ENCODE data around the gene TEN1. TPM values are rescaled to one million over a fixed set of nuclear protein-coding genes. Genes with fewer than 3 reads are reported as not detected.
A peak's percentile ranks its signal among the peaks of the same experiment; 100 is the strongest.

TEN1 gene
- total and polyA plus RNA-seq, 9 of the 15 experiments (the other 6 are each of a cell fraction or from before 2014, with no cell fraction given) = 1.3 to 25.7 (median 10.1) TPM

- no peak for TF ChIP-seq STAT6 (CRISPR knock-in tag; IDR thresholded peaks at IDR 0.05)
- TF ChIP-seq ELK1 (CRISPR knock-in tag; IDR thresholded peaks at IDR 0.05) = no peak
- no peak for TF ChIP-seq SRSF1 (IDR thresholded peaks at IDR 0.05; ENCODE audit: low read depth, low read length)
- TF ChIP-seq GABPA (tag; conservative IDR thresholded peaks at IDR 0.05; ENCODE audit: low read depth) = peak; percentile 87
- TF ChIP-seq ZNF41 (CRISPR knock-in tag; conservative IDR thresholded peaks at IDR 0.05) = peak; percentile 56; the same call in 1 of the 2 replicates
- no peak for TF ChIP-seq ZNF395 (CRISPR knock-in tag; IDR thresholded peaks at IDR 0.05)
- TF ChIP-seq ZNF146 (CRISPR knock-in tag; IDR thresholded peaks at IDR 0.05; ENCODE audit: unreplicated experiment) = no peak
- no peak for TF ChIP-seq EHMT2 (IDR thresholded peaks at IDR 0.05)
- TF ChIP-seq NR2C1 (IDR thresholded peaks at IDR 0.05) = peak; percentile 49; the same call in 1 of the 2 replicates
- peak; percentile 44; the same call in 1 of the 2 replicates for TF ChIP-seq NR2C1 (tag; IDR thresholded peaks at IDR 0.05)
- TF ChIP-seq SMAD4 (CRISPR knock-in tag; conservative IDR thresholded peaks at IDR 0.05) = peak; percentile 88
- TF ChIP-seq ZBTB17 (CRISPR knock-in tag; IDR thresholded peaks at IDR 0.05) = peak; percentile 42; the same call in 1 of the 2 replicates
- TF ChIP-seq TEAD1 (CRISPR knock-in tag; IDR thresholded peaks at IDR 0.05) = peak; percentile 35 to 64; a peak in 2 of 4 replicates
- TF ChIP-seq ZNF609 (CRISPR knock-in tag; IDR thresholded peaks at IDR 0.05; ENCODE audit: borderline replicate concordance) = peak; percentile 76; the same call in 1 of the 2 replicates
- no peak for TF ChIP-seq MEF2D (tag; conservative IDR thresholded peaks at IDR 0.05; ENCODE audit: low read depth)
- no peak for TF ChIP-seq XRCC5 (IDR thresholded peaks at IDR 0.05; ENCODE audit: low read depth, low read length)
Observed at GRCh38 chr17:75978938-75979704, at the start of gene TEN1, which contains the start of gene ACOX1 (continued).
